Tongue (tissue), 2 donors: ENCODE data around the gene WNT8B. TPM values are rescaled to one million over a fixed set of nuclear protein-coding genes. Genes with fewer than 3 reads are reported as not detected.

Experiments
- DNase-seq: peaks from one replicate; pipeline ENCODE4 v3.0.0-alpha.2; 2015
- total RNA-seq: library from RNA; depleted of rRNA; stranded (reverse); fragments of >200 nt; gene quantifications from one replicate; pipeline ENCODE4 v1.2.3, GENCODE V29; 2014

Gene WNT8B
- total RNA-seq, 1 donor from 2014 or later, result not detected

- peak; percentile 21 for DNase-seq
Observed at GRCh38 chr10:100519311-100520051, 56.7 kb downstream of the WNT8B start, which contains the start of gene SEC31B. TSS of gene SEC31B (minus strand) at chr10:100519861. CDS start at chr10:100516952, 2,909 bp downstream.

- DNase-seq, result no peak
Observed at GRCh38 chr10:100520811-100521210, 58.0 kb downstream of the WNT8B start.

- DNase-seq, result no peak
Observed at GRCh38 chr10:100522107-100522801, 59.4 kb downstream of the WNT8B start.

GRCh38 chr10:100522945-100523344 is 60.1 kb downstream of the WNT8B start:
- DNase-seq, result no peak

- no peak for DNase-seq
Observed at GRCh38 chr10:100524206-100524605, 61.4 kb downstream of the WNT8B start.

GRCh38 chr10:100524638-100525037 is 61.8 kb downstream of the WNT8B start:
- no peak for DNase-seq

GRCh38 chr10:100528123-100528886 is 65.5 kb downstream of the WNT8B start:
- no peak for DNase-seq

GRCh38 chr10:100528921-100529474 is 66.2 kb downstream of the WNT8B start:
- DNase-seq, result peak; percentile 59

- peak; percentile 97 for DNase-seq
Observed at GRCh38 chr10:100529475-100530298, 66.9 kb downstream of the WNT8B start, which contains the start of gene NDUFB8. TSS of gene NDUFB8 (minus strand) at chr10:100529871. CDS start at chr10:100529851, 20 bp downstream.

- DNase-seq, result no peak
Observed at GRCh38 chr10:100531761-100532160, 69.0 kb downstream of the WNT8B start.

Other genes with a start within 250 kb of the WNT8B start
- 20.5 TPM for gene CHUK, start 233.4 kb upstream of the WNT8B start, total RNA-seq
- gene CWF19L1, start 195.4 kb upstream of the WNT8B start, total RNA-seq, result 29.4 TPM
- gene BLOC1S2, start 176.3 kb upstream of the WNT8B start, total RNA-seq, result 27.9 TPM
- not detected for gene PKD2L1, start 132.8 kb upstream of the WNT8B start, total RNA-seq
- gene SCD, start 115.8 kb upstream of the WNT8B start, total RNA-seq, result 15.7 TPM
- 4.6 TPM for gene SEC31B, start 56.9 kb downstream of the WNT8B start, total RNA-seq
- 80.8 TPM for gene NDUFB8, start 66.9 kb downstream of the WNT8B start, total RNA-seq
- 16.8 TPM for gene HIF1AN, start 72.9 kb downstream of the WNT8B start, total RNA-seq